ENCODE measurements around the gene LMAN2L.

Gene LMAN2L

DNA sequence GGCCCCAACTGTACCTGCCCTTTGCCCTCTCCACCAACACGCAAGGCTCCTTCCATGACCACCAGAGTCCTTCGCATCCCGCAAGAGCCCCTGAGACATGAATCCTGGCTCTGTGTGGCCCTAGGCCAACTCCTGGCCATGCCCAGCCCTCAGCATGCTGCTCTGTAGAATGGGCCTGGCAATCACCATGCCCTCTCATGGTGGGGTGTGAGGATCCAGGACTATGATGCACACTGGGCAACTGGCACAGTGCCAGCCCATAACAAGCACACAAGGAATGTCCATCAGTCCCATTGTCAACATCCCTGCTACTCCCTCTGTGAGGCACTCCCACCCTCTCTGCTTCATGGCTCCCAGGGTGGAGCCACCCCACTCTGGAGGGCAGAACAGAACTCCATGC lies 52.6 kb downstream of the LMAN2L start:
- Histone ChIP-seq H3K36me3 (no peaks in the 10 kb centered on the region), H3K27ac (no peak overlapping the region), H3K27me3 (no peaks in the 10 kb centered on the region), H3K4me1 (ENCODE audit: control insufficient read depth in 1 of 2, insufficient read depth in 1 of 2, low read depth in 1 of 2, low read length in 1 of 2) (no peaks in the 10 kb centered on the region), H3K4me3 (ENCODE audit: low read depth in 1 of 2, low read length in 1 of 2) (no peak overlapping the region), H3K9me3 (no peaks in the 10 kb centered on the region)
- TF ChIP-seq, protein P1, sequence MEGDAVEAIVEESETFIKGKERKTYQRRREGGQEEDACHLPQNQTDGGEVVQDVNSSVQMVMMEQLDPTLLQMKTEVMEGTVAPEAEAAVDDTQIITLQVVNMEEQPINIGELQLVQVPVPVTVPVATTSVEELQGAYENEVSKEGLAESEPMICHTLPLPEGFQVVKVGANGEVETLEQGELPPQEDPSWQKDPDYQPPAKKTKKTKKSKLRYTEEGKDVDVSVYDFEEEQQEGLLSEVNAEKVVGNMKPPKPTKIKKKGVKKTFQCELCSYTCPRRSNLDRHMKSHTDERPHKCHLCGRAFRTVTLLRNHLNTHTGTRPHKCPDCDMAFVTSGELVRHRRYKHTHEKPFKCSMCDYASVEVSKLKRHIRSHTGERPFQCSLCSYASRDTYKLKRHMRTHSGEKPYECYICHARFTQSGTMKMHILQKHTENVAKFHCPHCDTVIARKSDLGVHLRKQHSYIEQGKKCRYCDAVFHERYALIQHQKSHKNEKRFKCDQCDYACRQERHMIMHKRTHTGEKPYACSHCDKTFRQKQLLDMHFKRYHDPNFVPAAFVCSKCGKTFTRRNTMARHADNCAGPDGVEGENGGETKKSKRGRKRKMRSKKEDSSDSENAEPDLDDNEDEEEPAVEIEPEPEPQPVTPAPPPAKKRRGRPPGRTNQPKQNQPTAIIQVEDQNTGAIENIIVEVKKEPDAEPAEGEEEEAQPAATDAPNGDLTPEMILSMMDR (IDR thresholded peaks at IDR 0.05), result no peak

- Histone ChIP-seq H3K4me1 (ENCODE audit: control insufficient read depth in 1 of 2, insufficient read depth in 1 of 2, low read depth in 1 of 2, low read length in 1 of 2) (no peaks in the 10 kb centered on the region), H3K27ac (no peak overlapping the region), H3K36me3 (no peaks in the 10 kb centered on the region), H3K4me3 (ENCODE audit: low read depth in 1 of 2, low read length in 1 of 2) (no peak overlapping the region), H3K9me3 (no peaks in the 10 kb centered on the region), H3K27me3 (no peaks in the 10 kb centered on the region)
- TF ChIP-seq, protein P1 (IDR thresholded peaks at IDR 0.05), result no peak
Measured at GRCh38 chr2:96685577-96686459, 54.0 kb downstream of the LMAN2L start.

GRCh38 chr2:96684883-96685576 lies 54.8 kb downstream of the LMAN2L start:
- no peaks in the 10 kb centered on the region for H3K36me3 ChIP-seq
- H3K9me3 ChIP-seq, result no peaks in the 10 kb centered on the region
- no peak overlapping the region for H3K27ac ChIP-seq
- H3K4me1 ChIP-seq (ENCODE audit: control insufficient read depth in 1 of 2, insufficient read depth in 1 of 2, low read depth in 1 of 2, low read length in 1 of 2), result no peaks in the 10 kb centered on the region
- no peaks in the 10 kb centered on the region for H3K27me3 ChIP-seq
- TF ChIP-seq, protein P1 (IDR thresholded peaks at IDR 0.05), result no peak
- no peak overlapping the region for H3K4me3 ChIP-seq (ENCODE audit: low read depth in 1 of 2, low read length in 1 of 2)

DNA sequence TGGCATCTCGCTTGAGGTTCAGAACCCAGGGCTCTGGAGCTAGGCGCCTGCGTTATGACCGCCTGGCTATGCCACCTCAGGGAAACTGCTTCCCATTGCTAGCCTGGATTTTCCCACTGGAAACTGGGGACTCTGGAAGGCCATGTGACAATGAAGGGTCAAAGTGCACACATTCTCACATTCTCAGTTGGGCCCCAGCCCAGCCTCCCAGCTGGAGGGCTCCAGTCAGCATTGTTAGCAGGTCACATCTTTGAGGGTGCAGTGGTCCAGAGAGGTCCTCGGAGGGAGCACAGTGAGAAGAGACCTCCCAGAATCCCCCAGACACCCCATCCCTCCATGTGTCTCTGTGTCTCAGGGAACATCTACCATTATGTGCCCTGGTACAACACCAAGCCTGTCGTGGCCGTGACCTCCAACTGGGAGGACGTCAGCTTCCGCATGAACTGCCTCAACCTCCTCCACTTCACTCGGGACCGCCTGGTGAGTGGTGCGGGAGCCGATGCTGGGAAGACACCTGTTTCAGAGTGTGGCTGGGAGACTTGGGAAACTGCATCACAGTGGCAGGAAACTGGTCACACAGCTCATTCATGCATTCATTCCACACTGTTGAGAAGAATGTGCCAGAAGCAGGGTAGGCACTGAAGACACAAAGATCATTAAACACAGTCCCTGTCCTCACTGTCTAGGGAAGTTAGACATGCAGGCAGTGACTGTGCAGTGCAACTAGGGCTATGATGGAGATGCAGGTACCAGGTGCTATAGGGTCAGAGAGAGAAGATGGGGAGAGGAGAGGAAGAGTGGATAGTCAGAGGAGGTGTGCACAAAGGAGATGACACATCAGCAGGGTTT lies 55.7 kb downstream of the LMAN2L start:
- Histone ChIP-seq H3K36me3 (no peaks in the 10 kb centered on the region), H3K9me3 (no peaks in the 10 kb centered on the region), H3K4me3 (ENCODE audit: low read depth in 1 of 2, low read length in 1 of 2) (no peak overlapping the region), H3K4me1 (ENCODE audit: control insufficient read depth in 1 of 2, insufficient read depth in 1 of 2, low read depth in 1 of 2, low read length in 1 of 2) (no peaks in the 10 kb centered on the region), H3K27me3 (no peaks in the 10 kb centered on the region), H3K27ac (no peak overlapping the region)
- TF ChIP-seq, protein P1 (IDR thresholded peaks at IDR 0.05), result no peak

DNA sequence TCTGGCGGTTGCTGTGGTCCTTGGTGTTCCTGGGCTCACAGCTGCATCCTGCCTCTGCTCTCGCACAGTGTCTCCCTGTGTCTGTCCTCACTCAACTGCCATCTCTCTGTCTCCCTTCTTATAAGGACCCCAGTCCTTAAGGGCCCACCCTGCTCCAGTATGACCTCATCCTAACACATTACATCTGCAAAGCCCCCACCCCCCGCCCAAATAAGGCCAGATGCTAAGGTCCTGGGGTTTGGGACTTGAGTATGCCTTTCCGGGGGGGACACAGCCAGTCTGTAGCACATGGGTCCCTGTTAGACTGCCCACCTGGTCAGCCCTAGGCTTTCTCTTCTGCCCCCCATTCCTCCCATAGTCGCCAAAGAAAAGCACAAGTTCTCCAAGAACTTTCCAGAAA lies 56.6 kb downstream of the LMAN2L start:
- Histone ChIP-seq H3K27me3 (no peaks in the 10 kb centered on the region), H3K4me3 (ENCODE audit: low read depth in 1 of 2, low read length in 1 of 2) (no peak overlapping the region), H3K4me1 (ENCODE audit: control insufficient read depth in 1 of 2, insufficient read depth in 1 of 2, low read depth in 1 of 2, low read length in 1 of 2) (no peaks in the 10 kb centered on the region), H3K27ac (no peak overlapping the region), H3K9me3 (no peaks in the 10 kb centered on the region), H3K36me3 (no peaks in the 10 kb centered on the region)
- TF ChIP-seq, protein P1 (IDR thresholded peaks at IDR 0.05), result no peak
